Panc1 (cell line): ENCODE measurements around the gene CALM1. TPM values are rescaled to one million over a fixed set of nuclear protein-coding genes. Genes with fewer than 3 reads are reported as not detected.

Experiments used
- ATAC-seq: fragments of 200-7000 bp; cut with Tn5 transposase; 2 replicates; pipeline ENCODE4 v1.9.1; 2020; ENCODE audit warnings: mild to moderate bottlenecking, moderate library complexity
- BruUV-seq: library from RNA; stranded (reverse); fragments of 400-500 nt; replicated peaks from 2 replicates; lab custom pipeline; 2021; lab: Mats Ljungman, UMichigan
- CTCF ChIA-PET: fragments of 300-600 bp; sonication (Branson Sonifier 250); formaldehyde crosslinking; loops from one replicate; lab custom pipeline; 2022; ENCODE audit warnings: antibody characterized with exemption; lab: Charles Lee
- POLR2A ChIA-PET: fragments of 300-600 bp; sonication (Branson Sonifier 250); formaldehyde crosslinking; loops from one replicate; lab custom pipeline; 2022; ENCODE audit warnings: antibody characterized with exemption; lab: Charles Lee
- DNase-seq: peaks from one replicate; pipeline ENCODE4 v3.0.0-alpha.2; 2010; ENCODE audit warnings: low read depth, low spot score
- H3K27ac ChIP-seq: 2 replicates; pipeline ENCODE4 v1.5.1; 2011; ENCODE audit warnings: mild to moderate bottlenecking, low read length, inconsistent platforms
- H3K27me3 ChIP-seq: fragments of 200-500 bp; sonication (Bioruptor generic); 2 replicates; pipeline ENCODE4 v1.6.0; 2014; ENCODE audit warnings: low read length, inconsistent platforms; ENCODE audit not compliant: control insufficient read depth, insufficient read depth
- H3K36me3 ChIP-seq: fragments of 200-500 bp; sonication (Bioruptor generic); 2 replicates; pipeline ENCODE4 v1.5.1; 2014; ENCODE audit warnings: inconsistent platforms, mild to moderate bottlenecking, low read length, moderate library complexity; ENCODE audit not compliant: control insufficient read depth, insufficient read depth
- H3K4me1 ChIP-seq: 2 replicates; pipeline ENCODE4 v1.5.1; 2011; ENCODE audit warnings: inconsistent platforms, mild to moderate bottlenecking, low read length, moderate library complexity; ENCODE audit not compliant: control insufficient read depth, insufficient read depth
- H3K4me3 ChIP-seq, 2 experiments: 2 replicates each; pipeline ENCODE4 v1.5.1; 2011 to 2012; ENCODE audit warnings: low read depth in 2 of 2, low read length in 2 of 2, mild to moderate bottlenecking in 2 of 2, inconsistent platforms in 1 of 2, moderate library complexity in 1 of 2
- H3K9me3 ChIP-seq: fragments of 200-500 bp; sonication (Bioruptor generic); 2 replicates; pipeline ENCODE4 v1.5.1; 2014; ENCODE audit warnings: low read depth, mild to moderate bottlenecking, inconsistent platforms, low read length, moderate library complexity; ENCODE audit not compliant: control insufficient read depth, insufficient read depth
- CTCF ChIP-seq: fragments of 450-650 bp; IDR thresholded peaks from 2 replicates; pipeline ENCODE4 v1.5.1; 2017; ENCODE audit warnings: mild to moderate bottlenecking
- POLR2AphosphoS5 ChIP-seq: IDR thresholded peaks from 2 replicates; pipeline ENCODE4 v1.6.1; 2012; ENCODE audit warnings: mild to moderate bottlenecking, low read depth, low read length, moderate library complexity
- REST ChIP-seq, 2 experiments: IDR thresholded peaks; 2 replicates each; pipeline ENCODE4 v1.6.1; 2011 to 2012; ENCODE audit warnings: low read depth in 2 of 2, control low read depth in 1 of 2, low read length in 1 of 2, mild to moderate bottlenecking in 1 of 2, moderate library complexity in 1 of 2; ENCODE audit not compliant: insufficient read depth in 1 of 2
- SIN3A ChIP-seq: IDR thresholded peaks from 2 replicates; pipeline ENCODE4 v1.6.1; 2012; ENCODE audit warnings: low read depth, mild to moderate bottlenecking, low read length, moderate library complexity, borderline replicate concordance; ENCODE audit not compliant: insufficient read depth
- TCF7L2 ChIP-seq: IDR thresholded peaks from 2 replicates; pipeline ENCODE4 v1.6.1; 2011; ENCODE audit warnings: mild to moderate bottlenecking, low read depth, low read length, inconsistent platforms
- in situ Hi-C: cut with HindIII; loops from 2 replicates; pipeline ENCODE4 v1.10.0; 2016; ENCODE audit warnings: low sequenced_read_pairs, low pct_unique_long_range_greater_than_20kb
- intact Hi-C: fragments of 100-400 bp; cut with micrococcal nuclease; formaldehyde crosslinking; loops from one replicate; pipeline ENCODE4 v1.10.0; 2022; ENCODE audit not compliant: unreplicated experiment
- total RNA-seq: library from RNA; stranded (reverse); gene quantifications from one replicate; pipeline ENCODE4 v1.2.1, GENCODE V29; 2021; ENCODE audit not compliant: unreplicated experiment

The CALM1 gene
- total RNA-seq, 1 experiment from 2014 or later: 182 TPM

GRCh38 chr14:90416720-90417119 lies 19.9 kb downstream of the CALM1 start:
- no peak overlapping the region for H3K27ac ChIP-seq
- ATAC-seq: no peak
- intact Hi-C loops (no loop called here), in situ Hi-C loops (no loop called here)
- CTCF ChIA-PET: no interaction called here
- TF ChIP-seq TCF7L2 (no peak), REST (IDR thresholded peaks at IDR 0.05; ENCODE audit: insufficient read depth in 1 of 2, low read depth in 2 of 2, low read length in 1 of 2) (no peak), SIN3A (no peak), POLR2AphosphoS5 (no peak), CTCF (no peak)
- BruUV-seq: no TSS peak
- no peak for DNase-seq
- H3K4me1 ChIP-seq: no peaks in the 10 kb centered on the region; the same call in 1 of the 2 replicates
- no peaks in the 10 kb centered on the region for H3K36me3 ChIP-seq
- POLR2A ChIA-PET: no interaction called here
- no peaks in the 10 kb centered on the region for H3K27me3 ChIP-seq
- H3K9me3 ChIP-seq: no peaks in the 10 kb centered on the region
- no peak overlapping the region for H3K4me3 ChIP-seq

- intact Hi-C loops (no loop called here), in situ Hi-C loops (no loop called here)
- BruUV-seq: no TSS peak
- no peak for TF ChIP-seq SIN3A
- TF ChIP-seq CTCF: no peak
- ChIA-PET CTCF (interaction anchor here (1.3 kb wide), 1 partner anchor 18 kb away, joined by 4 read pairs; no protein-coding TSS in a partner anchor), POLR2A (no interaction called here)
- Histone ChIP-seq H3K4me3 (no peak overlapping the region), H3K4me1 (no peaks in the 10 kb centered on the region; the same call in 1 of the 2 replicates), H3K27me3 (no peaks in the 10 kb centered on the region), H3K36me3 (no peaks in the 10 kb centered on the region), H3K27ac (no peak overlapping the region), H3K9me3 (no peaks in the 10 kb centered on the region)
- ATAC-seq (no peak), DNase-seq (no peak)
Observed at GRCh38 chr14:90418053-90418452, 21.2 kb downstream of the CALM1 start.
